GM10248 (cell line): Measurements from ENCODE around the gene ALOX15B.

Experiments used
- CTCF ChIA-PET: fragments of 300-600 bp; sonication (Branson Sonifier 250); formaldehyde crosslinking; extraction: SDS; loops from one replicate; lab custom pipeline; 2021; ENCODE audit warnings: antibody characterized with exemption; lab: Yijun Ruan, JAX
- POLR2A ChIA-PET: fragments of 350-650 bp; sonication (Branson Sonifier 250); formaldehyde crosslinking; extraction: SDS; loops from one replicate; lab custom pipeline; 2020; ENCODE audit warnings: antibody characterized with exemption; lab: Yijun Ruan, JAX
- DNase-seq: peaks from one replicate; pipeline ENCODE4 v3.0.0; 2012; ENCODE audit errors: extremely low spot score
- TF ChIP-seq, protein P1 (sequence below): IDR thresholded peaks from 2 replicates; pipeline ENCODE4 v1.5.1; 2012; ENCODE audit warnings: mild to moderate bottlenecking, low read depth; ENCODE audit errors: extremely low read depth, missing control alignments, control extremely low read depth

ALOX15B gene

DNA sequence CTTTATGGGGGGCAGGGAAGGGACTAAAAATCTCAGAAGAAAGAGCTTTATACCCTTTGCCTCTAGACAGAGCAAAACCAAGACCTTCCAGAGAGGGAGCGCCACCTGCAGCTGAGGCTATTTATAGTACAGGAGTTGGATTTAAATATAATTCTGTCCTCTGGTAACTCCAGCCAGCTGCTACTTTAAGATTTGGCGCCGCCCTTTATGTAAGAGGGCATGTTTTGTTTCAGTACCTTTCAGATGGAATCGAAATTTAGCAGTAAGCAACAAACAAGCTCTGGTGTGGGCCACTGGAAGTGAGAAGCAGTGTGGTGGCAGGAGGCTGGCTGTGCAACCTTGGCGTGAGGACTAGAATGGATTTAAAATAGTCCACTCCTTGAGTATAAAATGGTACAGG lies 41.7 kb upstream of the ALOX15B start:
- DNase-seq: no peak
- POLR2A ChIA-PET: no interaction called here
- TF ChIP-seq, protein P1, sequence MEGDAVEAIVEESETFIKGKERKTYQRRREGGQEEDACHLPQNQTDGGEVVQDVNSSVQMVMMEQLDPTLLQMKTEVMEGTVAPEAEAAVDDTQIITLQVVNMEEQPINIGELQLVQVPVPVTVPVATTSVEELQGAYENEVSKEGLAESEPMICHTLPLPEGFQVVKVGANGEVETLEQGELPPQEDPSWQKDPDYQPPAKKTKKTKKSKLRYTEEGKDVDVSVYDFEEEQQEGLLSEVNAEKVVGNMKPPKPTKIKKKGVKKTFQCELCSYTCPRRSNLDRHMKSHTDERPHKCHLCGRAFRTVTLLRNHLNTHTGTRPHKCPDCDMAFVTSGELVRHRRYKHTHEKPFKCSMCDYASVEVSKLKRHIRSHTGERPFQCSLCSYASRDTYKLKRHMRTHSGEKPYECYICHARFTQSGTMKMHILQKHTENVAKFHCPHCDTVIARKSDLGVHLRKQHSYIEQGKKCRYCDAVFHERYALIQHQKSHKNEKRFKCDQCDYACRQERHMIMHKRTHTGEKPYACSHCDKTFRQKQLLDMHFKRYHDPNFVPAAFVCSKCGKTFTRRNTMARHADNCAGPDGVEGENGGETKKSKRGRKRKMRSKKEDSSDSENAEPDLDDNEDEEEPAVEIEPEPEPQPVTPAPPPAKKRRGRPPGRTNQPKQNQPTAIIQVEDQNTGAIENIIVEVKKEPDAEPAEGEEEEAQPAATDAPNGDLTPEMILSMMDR: peak; percentile 16
- CTCF ChIA-PET: interaction anchor here (0.8 to 1.6 kb wide), 9 partner anchors 8 to 174 kb away, joined by 3 to 8 read pairs (median 3); no protein-coding TSS in a partner anchor

DNA sequence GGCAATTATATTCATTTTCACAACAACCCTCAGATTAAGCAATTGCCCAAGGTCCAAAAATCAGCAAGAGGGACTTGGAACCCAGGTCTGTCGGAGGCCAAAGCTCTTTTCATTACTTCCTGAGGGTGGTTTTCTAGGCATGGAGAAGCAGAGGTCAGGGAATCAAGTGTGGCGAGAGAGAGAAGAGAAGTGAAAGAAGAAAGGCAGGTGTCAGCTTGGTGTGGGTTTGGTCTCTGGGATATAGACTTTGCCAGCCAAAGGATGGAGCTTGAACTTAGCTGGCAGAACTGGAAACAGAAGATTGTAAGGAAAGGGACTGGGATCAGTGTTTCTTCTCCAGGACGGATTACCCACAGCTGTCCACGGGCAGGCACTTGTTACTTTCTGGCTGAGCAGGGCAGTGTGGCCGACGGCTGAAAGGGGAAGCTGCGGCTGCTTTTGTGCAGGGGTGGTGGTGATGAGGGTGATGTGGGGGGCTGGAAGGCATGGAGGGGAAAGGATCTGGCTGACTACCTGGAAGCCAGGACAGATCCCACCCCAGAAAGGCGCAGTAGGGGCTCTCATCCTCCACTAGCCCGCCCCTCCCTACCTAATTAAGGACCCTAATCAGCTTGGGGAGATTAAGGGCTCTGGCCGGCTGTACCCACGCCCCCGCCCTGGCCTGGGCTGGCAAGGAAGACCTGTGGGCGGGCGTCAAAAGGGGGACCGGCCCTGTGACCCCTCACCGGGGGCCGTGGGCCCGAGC lies 36.7 kb upstream of the ALOX15B start, which contains the start of gene GUCY2D:
TSS of gene GUCY2D (plus strand) at position 640 of the 745 bp plus-strand sequence. CDS start 433 bp downstream, outside the sequence.
- ChIA-PET CTCF (interaction anchor here (0.7 to 2.1 kb wide), 16 partner anchors 9 to 315 kb away, joined by 3 to 29 read pairs (median 4); partner anchors contain the start of genes NAA38, RNF227 and TP53), POLR2A (no interaction called here)
- peak; percentile 58 for DNase-seq
- TF ChIP-seq, protein P1: no peak

DNA sequence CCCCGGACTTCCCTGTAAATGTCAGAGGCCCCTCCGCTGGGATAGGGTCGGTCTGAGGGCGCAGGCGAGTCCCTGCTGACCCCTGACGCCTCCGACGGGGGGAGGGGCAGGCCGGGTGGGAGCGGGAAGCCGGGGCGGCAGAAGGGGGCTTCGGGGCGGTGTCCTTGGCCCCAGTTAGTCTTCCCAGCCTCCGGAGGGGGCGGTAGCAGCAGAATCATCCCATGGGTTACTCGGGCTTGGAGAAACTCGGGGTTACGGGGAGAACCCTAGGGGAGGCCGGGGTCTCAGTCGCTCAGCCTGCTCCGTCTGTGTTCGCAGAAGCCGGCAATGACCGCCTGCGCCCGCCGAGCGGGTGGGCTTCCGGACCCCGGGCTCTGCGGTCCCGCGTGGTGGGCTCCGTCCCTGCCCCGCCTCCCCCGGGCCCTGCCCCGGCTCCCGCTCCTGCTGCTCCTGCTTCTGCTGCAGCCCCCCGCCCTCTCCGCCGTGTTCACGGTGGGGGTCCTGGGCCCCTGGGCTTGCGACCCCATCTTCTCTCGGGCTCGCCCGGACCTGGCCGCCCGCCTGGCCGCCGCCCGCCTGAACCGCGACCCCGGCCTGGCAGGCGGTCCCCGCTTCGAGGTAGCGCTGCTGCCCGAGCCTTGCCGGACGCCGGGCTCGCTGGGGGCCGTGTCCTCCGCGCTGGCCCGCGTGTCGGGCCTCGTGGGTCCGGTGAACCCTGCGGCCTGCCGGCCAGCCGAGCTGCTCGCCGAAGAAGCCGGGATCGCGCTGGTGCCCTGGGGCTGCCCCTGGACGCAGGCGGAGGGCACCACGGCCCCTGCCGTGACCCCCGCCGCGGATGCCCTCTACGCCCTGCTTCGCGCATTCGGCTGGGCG lies 35.9 kb upstream of the ALOX15B start:
- ChIA-PET CTCF (interaction anchor here (1.0 to 2.6 kb wide), 8 partner anchors 13 to 316 kb away, joined by 3 to 29 read pairs (median 6); partner anchors contain the start of gene TP53), POLR2A (no interaction called here)
- no peak for DNase-seq
- TF ChIP-seq, protein P1: no peak

DNA sequence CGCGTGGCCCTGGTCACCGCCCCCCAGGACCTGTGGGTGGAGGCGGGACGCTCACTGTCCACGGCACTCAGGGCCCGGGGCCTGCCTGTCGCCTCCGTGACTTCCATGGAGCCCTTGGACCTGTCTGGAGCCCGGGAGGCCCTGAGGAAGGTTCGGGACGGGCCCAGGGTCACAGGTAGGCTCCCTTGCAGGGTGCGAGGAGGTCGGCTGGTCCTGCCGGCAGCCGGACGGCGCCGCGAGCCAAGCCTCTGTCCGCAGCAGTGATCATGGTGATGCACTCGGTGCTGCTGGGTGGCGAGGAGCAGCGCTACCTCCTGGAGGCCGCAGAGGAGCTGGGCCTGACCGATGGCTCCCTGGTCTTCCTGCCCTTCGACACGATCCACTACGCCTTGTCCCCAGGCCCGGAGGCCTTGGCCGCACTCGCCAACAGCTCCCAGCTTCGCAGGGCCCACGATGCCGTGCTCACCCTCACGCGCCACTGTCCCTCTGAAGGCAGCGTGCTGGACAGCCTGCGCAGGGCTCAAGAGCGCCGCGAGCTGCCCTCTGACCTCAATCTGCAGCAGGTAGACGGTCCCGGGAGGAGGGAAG lies 35.2 kb upstream of the ALOX15B start:
- TF ChIP-seq, protein P1: no peak
- no peak for DNase-seq
- ChIA-PET POLR2A (no interaction called here), CTCF (interaction anchor here (1.6 to 2.6 kb wide), 3 partner anchors 13 to 15 kb away, joined by 5 to 8 read pairs (median 6); no protein-coding TSS in a partner anchor)

DNA sequence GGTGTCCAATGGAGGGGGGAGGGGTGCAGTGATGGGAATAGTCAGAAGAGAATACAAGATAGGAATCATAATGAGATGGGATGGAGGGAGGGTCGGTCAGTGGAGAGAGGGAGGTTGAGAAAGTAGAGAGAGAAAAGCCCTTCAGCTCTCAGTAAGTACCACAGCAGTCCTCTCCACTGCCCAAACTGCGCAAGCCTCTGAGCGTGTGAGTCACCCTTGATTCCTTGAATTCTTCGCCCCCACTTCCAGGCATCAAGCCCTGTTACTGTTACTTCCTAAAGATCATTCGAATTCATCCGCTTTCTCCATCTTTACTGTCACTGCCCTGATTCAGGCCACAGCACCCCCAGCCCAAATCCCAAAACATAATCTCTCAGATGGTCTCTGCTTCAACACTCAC lies 34.0 kb upstream of the ALOX15B start:
- ChIA-PET POLR2A (no interaction called here), CTCF (interaction anchor here (1.6 to 2.6 kb wide), 3 partner anchors 12 to 16 kb away, joined by 5 to 8 read pairs (median 6); no protein-coding TSS in a partner anchor)
- TF ChIP-seq, protein P1: no peak
- DNase-seq: no peak
